Keratinocyte (primary cell): ENCODE data around the gene KYNU. TPM values are rescaled to one million over a fixed set of nuclear protein-coding genes. Genes with fewer than 3 reads are reported as not detected.
"Not testable (repeated sequence)": the region's sequence is repeated elsewhere in the genome, so short reads cannot be mapped to it uniquely, and the experiment has no call there.

ENCODE experiments used
- DNase-seq: peaks from one replicate; pipeline ENCODE4 v3.0.0-alpha.2; 2011; ENCODE audit warnings: low read depth, missing footprints, low spot score
- FAIRE-seq: peaks from 2 replicates; lab custom pipeline; 2011; peaks lifted over from hg19 to GRCh38; lab: Jason Lieb, UNC
- H2AFZ ChIP-seq: 2 replicates; pipeline ENCODE4 v1.6.0; 2012; ENCODE audit warnings: low read length, control low read depth, inconsistent platforms; ENCODE audit not compliant: control insufficient read depth
- H3K27ac ChIP-seq: 2 replicates; pipeline ENCODE4 v1.5.1; 2011; ENCODE audit warnings: low read length; ENCODE audit not compliant: control insufficient read depth, insufficient read depth
- H3K27me3 ChIP-seq: 3 replicates; pipeline ENCODE4 v1.6.0; 2011; ENCODE audit warnings: low read length; ENCODE audit not compliant: control insufficient read depth, insufficient read depth; ENCODE audit errors: extremely low read depth
- H3K36me3 ChIP-seq, 2 experiments: 2 replicates in 1 of 2; 3 replicates in 1 of 2; pipeline ENCODE4 v1.5.1; 2011; ENCODE audit warnings: low read length in 2 of 2, mild to moderate bottlenecking in 1 of 2; ENCODE audit not compliant: control insufficient read depth in 2 of 2, insufficient read depth in 2 of 2; ENCODE audit errors: extremely low read depth in 1 of 2
- H3K4me1 ChIP-seq: 3 replicates; pipeline ENCODE4 v1.5.1; 2011; ENCODE audit warnings: low read length; ENCODE audit not compliant: control insufficient read depth, insufficient read depth; ENCODE audit errors: extremely low read depth
- H3K4me2 ChIP-seq: 3 replicates; pipeline ENCODE4 v1.6.0; 2011; ENCODE audit warnings: low read depth, low read length; ENCODE audit not compliant: control insufficient read depth, insufficient read depth; ENCODE audit errors: extremely low read depth
- H3K4me3 ChIP-seq, 3 experiments: fragments of 200-600 bp in 1 of 3; sonication (generic) in 1 of 3; 2 replicates in 2 of 3; 3 replicates in 1 of 3; pipeline ENCODE4 v1.5.1; 2011 to 2016; ENCODE audit warnings: low read length in 3 of 3, mild to moderate bottlenecking in 3 of 3, control low read depth in 2 of 3, inconsistent platforms in 1 of 3, low read depth in 1 of 3, mixed read lengths in 1 of 3, mixed run types in 1 of 3, moderate library complexity in 1 of 3; ENCODE audit not compliant: control insufficient read depth in 2 of 3, insufficient read depth in 2 of 3; ENCODE audit errors: extremely low read depth in 1 of 3
- H3K79me2 ChIP-seq: 2 replicates; pipeline ENCODE4 v1.6.0; 2012; ENCODE audit warnings: low read length; ENCODE audit not compliant: control insufficient read depth, insufficient read depth
- H3K9ac ChIP-seq: 3 replicates; pipeline ENCODE4 v1.6.0; 2011; ENCODE audit warnings: low read length; ENCODE audit not compliant: control insufficient read depth, insufficient read depth; ENCODE audit errors: extremely low read depth
- H3K9me1 ChIP-seq: 3 replicates; pipeline ENCODE4 v1.6.0; 2011; ENCODE audit warnings: low read length; ENCODE audit not compliant: control insufficient read depth, insufficient read depth; ENCODE audit errors: extremely low read depth
- H3K9me3 ChIP-seq: 2 replicates; pipeline ENCODE4 v1.5.1; 2012; ENCODE audit warnings: low read depth, low read length; ENCODE audit not compliant: control insufficient read depth
- H4K20me1 ChIP-seq: 3 replicates; pipeline ENCODE4 v1.6.0; 2011; ENCODE audit warnings: low read length; ENCODE audit not compliant: control insufficient read depth, insufficient read depth; ENCODE audit errors: extremely low read depth
- EZH2 ChIP-seq: IDR thresholded peaks from one replicate; pipeline ENCODE4 v1.6.1; 2012; ENCODE audit warnings: inconsistent platforms, mild to moderate bottlenecking, low read length, moderate library complexity
- dilution Hi-C: fragments of 300-500 bp; cut with MboI; formaldehyde crosslinking; loops from one replicate; pipeline ENCODE4 v1.7.0; 2020; ENCODE audit warnings: low sequenced_read_pairs; ENCODE audit not compliant: extremely low pct_ligation_motif_present
- polyA plus RNA-seq, 5 experiments: library from polyadenylated mRNA; depleted of rRNA in 3 of 5; stranded (reverse) in 3 of 5; stranded (forward) in 1 of 5; unstranded in 1 of 5; fragments of >200 nt; gene quantifications; 1 replicate in 1 of 5; 2 replicates in 3 of 5; 3 replicates in 1 of 5; pipeline versions ENCODE4 v1.2.1 to v1.2.3, GENCODE V29; 2011 to 2012; ENCODE audit warnings: missing spikeins in 2 of 5, low read depth in 1 of 5, low replicate concordance in 1 of 5
- TF ChIP-seq, protein P1 (sequence below), 3 experiments: IDR thresholded peaks in 1 of 3; conservative IDR thresholded peaks in 1 of 3; optimal IDR thresholded peaks in 1 of 3; 2 replicates in 2 of 3; 3 replicates in 1 of 3; pipeline versions ENCODE3 to v1.5.1; 2011; ENCODE audit warnings: low read length in 3 of 3, mild to moderate bottlenecking in 3 of 3, moderate library complexity in 2 of 3, control low read depth in 1 of 3, inconsistent platforms in 1 of 3; ENCODE audit not compliant: insufficient read depth in 2 of 3; ENCODE audit errors: extremely low read depth in 1 of 3

KYNU gene
- polyA plus RNA-seq, 1 donor (not counting 4 experiments of a cell fraction or from before 2014, with no cell fraction given), result 3.9 TPM

DNA sequence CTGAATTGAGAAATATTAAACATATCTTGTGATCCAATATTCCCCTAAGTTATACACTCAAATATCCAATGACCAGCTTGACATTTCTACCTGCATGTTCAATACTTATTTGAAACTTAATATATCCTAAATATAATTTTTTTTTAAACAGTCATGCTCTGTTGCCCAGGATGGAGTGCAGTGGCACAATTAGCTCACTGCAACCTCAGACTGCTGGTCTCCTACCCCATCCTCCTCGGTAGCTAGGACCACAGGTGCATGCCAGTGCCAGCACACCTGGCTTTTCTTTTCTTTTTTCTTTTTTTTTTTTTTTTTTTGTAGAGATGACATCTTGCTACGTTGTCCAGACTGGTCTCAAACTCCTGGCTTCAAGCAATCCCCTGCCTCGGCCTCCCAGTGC, 4.2 kb downstream of the KYNU start:
- FAIRE-seq (no peak), DNase-seq (no peak)
- Histone ChIP-seq H3K79me2 (no peaks in the 10 kb centered on the region), H3K36me3 (no peaks in the 10 kb centered on the region), H3K4me1 (peaks cover 8% of the 10 kb centered on the region), H2AFZ (no peak overlapping the region), H3K27ac (no peak overlapping the region), H3K4me2 (no peak overlapping the region), H3K4me3 (no peak overlapping the region), H3K9me3 (no peaks in the 10 kb centered on the region), H3K9me1 (no peaks in the 10 kb centered on the region), H3K27me3 (no peaks in the 10 kb centered on the region), H4K20me1 (no peaks in the 10 kb centered on the region), H3K9ac (no peak overlapping the region)
- TF ChIP-seq, protein P1, sequence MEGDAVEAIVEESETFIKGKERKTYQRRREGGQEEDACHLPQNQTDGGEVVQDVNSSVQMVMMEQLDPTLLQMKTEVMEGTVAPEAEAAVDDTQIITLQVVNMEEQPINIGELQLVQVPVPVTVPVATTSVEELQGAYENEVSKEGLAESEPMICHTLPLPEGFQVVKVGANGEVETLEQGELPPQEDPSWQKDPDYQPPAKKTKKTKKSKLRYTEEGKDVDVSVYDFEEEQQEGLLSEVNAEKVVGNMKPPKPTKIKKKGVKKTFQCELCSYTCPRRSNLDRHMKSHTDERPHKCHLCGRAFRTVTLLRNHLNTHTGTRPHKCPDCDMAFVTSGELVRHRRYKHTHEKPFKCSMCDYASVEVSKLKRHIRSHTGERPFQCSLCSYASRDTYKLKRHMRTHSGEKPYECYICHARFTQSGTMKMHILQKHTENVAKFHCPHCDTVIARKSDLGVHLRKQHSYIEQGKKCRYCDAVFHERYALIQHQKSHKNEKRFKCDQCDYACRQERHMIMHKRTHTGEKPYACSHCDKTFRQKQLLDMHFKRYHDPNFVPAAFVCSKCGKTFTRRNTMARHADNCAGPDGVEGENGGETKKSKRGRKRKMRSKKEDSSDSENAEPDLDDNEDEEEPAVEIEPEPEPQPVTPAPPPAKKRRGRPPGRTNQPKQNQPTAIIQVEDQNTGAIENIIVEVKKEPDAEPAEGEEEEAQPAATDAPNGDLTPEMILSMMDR (optimal IDR thresholded peaks at IDR 0.05 in 1 of 3, IDR thresholded peaks at IDR 0.05 in 1 of 3, conservative IDR thresholded peaks at IDR 0.05 in 1 of 3; ENCODE audit: extremely low read depth in 1 of 3, insufficient read depth in 2 of 3, low read length in 3 of 3), result no peak
- TF ChIP-seq EZH2, result no peak
- dilution Hi-C loops, result no loop called here

DNA sequence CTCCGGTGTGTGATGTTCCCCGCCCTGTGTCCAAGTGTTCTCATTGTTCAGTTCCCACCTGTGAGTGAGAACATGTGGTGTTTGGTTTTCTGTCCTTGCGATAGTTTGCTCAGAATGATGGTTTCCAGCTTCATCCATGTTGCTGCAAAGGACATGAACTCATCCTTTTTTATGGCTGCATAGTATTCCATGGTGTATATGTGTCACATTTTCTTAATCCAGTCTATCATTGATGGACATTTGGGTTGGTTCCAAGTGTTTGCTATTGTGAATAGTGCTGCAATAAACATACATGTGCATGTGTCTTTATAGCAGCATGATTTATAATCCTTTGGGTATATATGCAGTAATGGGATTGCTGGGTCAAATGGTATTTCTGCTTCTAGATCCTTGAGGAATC, 5.0 kb downstream of the KYNU start:
- H2AFZ ChIP-seq, H3K4me2 ChIP-seq, H3K79me2 ChIP-seq, H3K9me3 ChIP-seq, H3K27me3 ChIP-seq, dilution Hi-C loops, H3K9me1 ChIP-seq, FAIRE-seq, H3K27ac ChIP-seq, H3K4me1 ChIP-seq, H4K20me1 ChIP-seq, H3K4me3 ChIP-seq, DNase-seq, H3K36me3 ChIP-seq, H3K9ac ChIP-seq: not testable (repeated sequence)

DNA sequence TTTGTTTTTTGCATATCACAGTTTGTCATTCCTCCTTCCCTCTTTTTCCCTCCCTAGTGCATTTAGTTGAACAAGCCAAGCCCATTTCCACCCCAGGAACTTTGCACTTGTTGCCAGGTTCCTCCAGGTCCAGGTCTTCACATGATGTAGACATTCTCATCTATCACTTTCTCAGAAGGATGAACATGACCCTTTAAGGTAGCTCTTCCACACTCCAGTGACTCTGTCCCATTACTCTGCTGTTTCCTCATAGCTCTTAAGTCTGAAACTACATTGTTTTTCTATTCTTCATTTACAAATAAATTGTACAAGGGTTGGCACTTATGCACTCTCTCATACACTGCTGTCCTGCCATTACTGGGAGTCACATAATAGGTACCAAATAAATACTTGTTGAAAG, 6.1 kb downstream of the KYNU start:
- no peak overlapping the region for H3K4me3 ChIP-seq
- no peak for DNase-seq
- H2AFZ ChIP-seq, result no peak overlapping the region
- H3K27me3 ChIP-seq, result no peaks in the 10 kb centered on the region
- dilution Hi-C loops, result no loop called here
- H3K79me2 ChIP-seq, result no peaks in the 10 kb centered on the region
- peaks cover 8% of the 10 kb centered on the region for H3K4me1 ChIP-seq
- no peaks in the 10 kb centered on the region for H3K36me3 ChIP-seq
- H3K4me2 ChIP-seq, result no peak overlapping the region
- no peaks in the 10 kb centered on the region for H3K9me3 ChIP-seq
- no peaks in the 10 kb centered on the region for H3K9me1 ChIP-seq
- H4K20me1 ChIP-seq, result no peaks in the 10 kb centered on the region
- TF ChIP-seq, protein P1 (optimal IDR thresholded peaks at IDR 0.05 in 1 of 3, IDR thresholded peaks at IDR 0.05 in 1 of 3, conservative IDR thresholded peaks at IDR 0.05 in 1 of 3; ENCODE audit: extremely low read depth in 1 of 3, insufficient read depth in 2 of 3, low read length in 3 of 3), result no peak
- TF ChIP-seq EZH2, result no peak
- H3K27ac ChIP-seq, result no peak overlapping the region
- FAIRE-seq, result no peak
- H3K9ac ChIP-seq, result no peak overlapping the region
